Loucy (cell line): ENCODE measurements around the gene MCU.

Experiments used
- H2AFZ ChIP-seq: fragments of 200-600 bp; sonication (generic); 2 replicates; pipeline ENCODE4 v1.6.0; 2016; ENCODE audit warnings: antibody characterized with exemption, mild to moderate bottlenecking, low read length, moderate library complexity
- H3F3A ChIP-seq: fragments of 200-600 bp; 2 replicates; pipeline ENCODE4 v1.6.0; 2016; ENCODE audit warnings: antibody characterized with exemption, low read depth, mild to moderate bottlenecking
- H3K27me3 ChIP-seq: fragments of 200-600 bp; sonication (generic); 2 replicates; pipeline ENCODE4 v1.6.1; 2014; ENCODE audit warnings: low read length, mild to moderate bottlenecking; ENCODE audit not compliant: insufficient read depth, poor library complexity, severe bottlenecking
- H3K36me3 ChIP-seq: fragments of 200-600 bp; sonication (generic); 2 replicates; pipeline ENCODE4 v1.6.1; 2016; ENCODE audit warnings: low read length; ENCODE audit not compliant: insufficient read depth
- H3K4me1 ChIP-seq: fragments of 200-600 bp; sonication (generic); 2 replicates; pipeline ENCODE4 v1.5.1; 2014; ENCODE audit warnings: low read length, mild to moderate bottlenecking; ENCODE audit not compliant: insufficient read depth, poor library complexity, severe bottlenecking
- H3K4me2 ChIP-seq: fragments of 200-600 bp; sonication (generic); 2 replicates; pipeline ENCODE4 v1.6.0; 2014; ENCODE audit warnings: antibody characterized with exemption, low read length, low read depth, mild to moderate bottlenecking; ENCODE audit not compliant: poor library complexity, severe bottlenecking
- H3K4me3 ChIP-seq: fragments of 200-600 bp; sonication (generic); 2 replicates; pipeline ENCODE4 v1.5.1; 2014; ENCODE audit warnings: low read length, mild to moderate bottlenecking, mixed read lengths; ENCODE audit not compliant: poor library complexity, severe bottlenecking
- H3K79me2 ChIP-seq: fragments of 200-600 bp; sonication (generic); 2 replicates; pipeline ENCODE4 v1.6.1; 2014; ENCODE audit warnings: low read length; ENCODE audit not compliant: insufficient read depth
- H3K9ac ChIP-seq: fragments of 200-600 bp; sonication (generic); 2 replicates; pipeline ENCODE4 v1.6.0; 2014; ENCODE audit warnings: mild to moderate bottlenecking, low read depth, low read length, moderate library complexity; ENCODE audit not compliant: poor library complexity, severe bottlenecking
- H3K9me2 ChIP-seq: fragments of 200-600 bp; sonication (generic); replicated peaks from 2 replicates; pipeline ENCODE4 v1.6.1; 2016; ENCODE audit warnings: low read depth, low read length, mixed read lengths
- H3K9me3 ChIP-seq: fragments of 200-600 bp; sonication (generic); 2 replicates; pipeline ENCODE4 v1.6.1; 2014; ENCODE audit warnings: mild to moderate bottlenecking, antibody characterized with exemption, low read length, low read depth; ENCODE audit not compliant: insufficient read depth
- H4K20me1 ChIP-seq: fragments of 200-600 bp; sonication (generic); 2 replicates; pipeline ENCODE4 v1.6.0; 2014; ENCODE audit warnings: antibody characterized with exemption, low read length, mild to moderate bottlenecking; ENCODE audit not compliant: insufficient read depth, poor library complexity, severe bottlenecking
- CTCF ChIP-seq: fragments of 200-600 bp; sonication (generic); conservative IDR thresholded peaks from 2 replicates; pipeline ENCODE4 v1.5.1; 2014; ENCODE audit warnings: mild to moderate bottlenecking, antibody characterized with exemption, low read length
- EZH2phosphoT487 ChIP-seq: fragments of 200-600 bp; IDR thresholded peaks from 2 replicates; pipeline ENCODE4 v1.6.1; 2018; ENCODE audit warnings: antibody characterized with exemption, mild to moderate bottlenecking, moderate library complexity, borderline replicate concordance

Gene MCU

GRCh38 chr10:72790216-72790990, 98.5 kb downstream of the MCU start:
- Histone ChIP-seq H3K4me1 (peaks cover 9% of the 10 kb centered on the region), H3K27me3 (no peaks in the 10 kb centered on the region), H3K36me3 (no peaks in the 10 kb centered on the region), H2AFZ (no peak overlapping the region), H4K20me1 (no peaks in the 10 kb centered on the region), H3K9me3 (no peaks in the 10 kb centered on the region), H3K79me2 (no peaks in the 10 kb centered on the region), H3K9me2 (no peaks in the 10 kb centered on the region), H3F3A (no peaks in the 10 kb centered on the region), H3K4me3 (no peak overlapping the region), H3K4me2 (no peak overlapping the region), H3K9ac (no peak overlapping the region)
- TF ChIP-seq CTCF = no peak
- TF ChIP-seq EZH2phosphoT487 = no peak

GRCh38 chr10:72792288-72792687, 100.3 kb downstream of the MCU start:
- no peaks in the 10 kb centered on the region for H3K36me3 ChIP-seq
- H3F3A ChIP-seq = no peaks in the 10 kb centered on the region
- H3K4me3 ChIP-seq = no peak overlapping the region
- H4K20me1 ChIP-seq = no peaks in the 10 kb centered on the region
- no peaks in the 10 kb centered on the region for H3K27me3 ChIP-seq
- H3K9me2 ChIP-seq = no peaks in the 10 kb centered on the region
- TF ChIP-seq EZH2phosphoT487 (no peak), CTCF (no peak)
- no peaks in the 10 kb centered on the region for H3K9me3 ChIP-seq
- peaks cover 9% of the 10 kb centered on the region for H3K4me1 ChIP-seq
- no peak overlapping the region for H2AFZ ChIP-seq
- H3K79me2 ChIP-seq = no peaks in the 10 kb centered on the region
- no peak overlapping the region for H3K4me2 ChIP-seq
- no peak overlapping the region for H3K9ac ChIP-seq

GRCh38 chr10:72793752-72794151, 101.8 kb downstream of the MCU start:
- TF ChIP-seq CTCF (no peak), EZH2phosphoT487 (no peak)
- Histone ChIP-seq H3K9me2 (no peaks in the 10 kb centered on the region), H3K36me3 (no peaks in the 10 kb centered on the region), H3K4me2 (no peak overlapping the region), H4K20me1 (no peaks in the 10 kb centered on the region), H3K27me3 (no peaks in the 10 kb centered on the region), H2AFZ (no peak overlapping the region), H3K4me1 (peaks cover 9% of the 10 kb centered on the region), H3K4me3 (no peak overlapping the region), H3K9me3 (no peaks in the 10 kb centered on the region), H3K79me2 (no peaks in the 10 kb centered on the region), H3F3A (no peaks in the 10 kb centered on the region), H3K9ac (no peak overlapping the region)
